ENCODE data around the gene NPTXR. TPM values are rescaled to one million over a fixed set of nuclear protein-coding genes. Genes with fewer than 3 reads are reported as not detected.

NPTXR gene
- total RNA-seq, 2 experiments from 2014 or later = 0.08 TPM; not detected in 1

DNA sequence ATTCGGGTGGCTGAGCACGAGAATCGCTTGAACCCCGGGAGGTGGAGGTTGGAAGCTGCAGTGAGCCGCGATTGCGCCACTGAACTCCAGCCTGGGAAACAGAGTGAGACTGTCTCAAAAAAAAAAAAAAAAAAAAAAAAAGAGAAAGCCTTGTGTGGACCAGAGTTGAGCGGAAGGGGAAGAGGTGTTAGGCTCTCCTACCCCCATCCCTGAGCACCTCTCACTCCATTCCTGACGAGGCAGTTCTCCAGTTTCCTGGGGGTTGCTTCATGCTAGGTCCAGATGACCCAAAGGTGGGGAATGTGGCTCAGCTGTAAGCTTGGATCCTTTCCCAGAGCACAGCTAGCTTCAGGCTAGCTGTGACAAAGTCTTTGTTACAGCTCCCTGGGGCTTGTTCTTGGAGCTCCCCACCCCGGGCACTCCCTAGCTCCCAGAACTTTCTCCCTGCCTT lies 41.1 kb downstream of the NPTXR start:
- BruUV-seq (replicated peaks) = no TSS peak
- Histone ChIP-seq H3K9me3 (ENCODE audit: low read length) (peaks cover 11% of the 10 kb centered on the region; the same call in 1 of the 2 replicates), H3K4me2 (ENCODE audit: low read length) (no peak overlapping the region), H3K36me3 (ENCODE audit: insufficient read depth, low read length) (no peaks in the 10 kb centered on the region), H2AFZ (ENCODE audit: low read length) (no peak overlapping the region), H3K27ac (ENCODE audit: low read depth, low read length, poor library complexity, severe bottlenecking) (no peak overlapping the region), H3K79me2 (ENCODE audit: insufficient read depth, low read depth, low read length) (no peaks in the 10 kb centered on the region), H3K9me2 (ENCODE audit: insufficient read depth, low read length) (no peaks in the 10 kb centered on the region), H3K4me1 (ENCODE audit: insufficient read depth, low read length, poor library complexity, severe bottlenecking) (no peaks in the 10 kb centered on the region), H4K20me1 (ENCODE audit: insufficient read depth, low read length) (no peaks in the 10 kb centered on the region), H3K4me3 (ENCODE audit: low read depth, low read length, poor library complexity, severe bottlenecking) (no peak overlapping the region)
- CTCF ChIA-PET (ENCODE audit: unreplicated experiment) = no interaction called here
- intact Hi-C loops (cut with micrococcal nuclease; ENCODE audit: unreplicated experiment) = no loop called here
- no peak for DNase-seq (ENCODE audit: low spot score)
- TF ChIP-seq CTCF (conservative IDR thresholded peaks at IDR 0.05; ENCODE audit: low read length) = no peak
- no peak for TF ChIP-seq EZH2phosphoT487 (IDR thresholded peaks at IDR 0.05; ENCODE audit: borderline replicate concordance, low read depth, low read length)
- POLR2A ChIA-PET = no interaction called here

GRCh38 chr22:38799265-38800002 lies 44.4 kb downstream of the NPTXR start:
- no peak overlapping the region for H3K27ac ChIP-seq (ENCODE audit: low read depth, low read length, poor library complexity, severe bottlenecking)
- no peak overlapping the region for H3K4me2 ChIP-seq (ENCODE audit: low read length)
- H2AFZ ChIP-seq (ENCODE audit: low read length) = no peak overlapping the region
- intact Hi-C loops (cut with micrococcal nuclease; ENCODE audit: unreplicated experiment) = no loop called here
- no TSS peak for BruUV-seq (replicated peaks)
- CTCF ChIA-PET (ENCODE audit: unreplicated experiment) = no interaction called here
- H3K36me3 ChIP-seq (ENCODE audit: insufficient read depth, low read length) = no peaks in the 10 kb centered on the region
- H3K4me3 ChIP-seq (ENCODE audit: low read depth, low read length, poor library complexity, severe bottlenecking) = no peak overlapping the region
- H3K4me1 ChIP-seq (ENCODE audit: insufficient read depth, low read length, poor library complexity, severe bottlenecking) = peaks cover 2% of the 10 kb centered on the region
- peaks cover 11% of the 10 kb centered on the region; the same call in 1 of the 2 replicates for H3K9me3 ChIP-seq (ENCODE audit: low read length)
- TF ChIP-seq CTCF (conservative IDR thresholded peaks at IDR 0.05; ENCODE audit: low read length) = no peak
- TF ChIP-seq EZH2phosphoT487 (IDR thresholded peaks at IDR 0.05; ENCODE audit: borderline replicate concordance, low read depth, low read length) = no peak
- no peaks in the 10 kb centered on the region for H3K79me2 ChIP-seq (ENCODE audit: insufficient read depth, low read depth, low read length)
- H3K9me2 ChIP-seq (ENCODE audit: insufficient read depth, low read length) = no peaks in the 10 kb centered on the region
- POLR2A ChIA-PET = no interaction called here
- DNase-seq (ENCODE audit: low spot score) = no peak
- H4K20me1 ChIP-seq (ENCODE audit: insufficient read depth, low read length) = no peaks in the 10 kb centered on the region

- no peak overlapping the region for H3K4me3 ChIP-seq (ENCODE audit: low read depth, low read length, poor library complexity, severe bottlenecking)
- TF ChIP-seq CTCF (conservative IDR thresholded peaks at IDR 0.05; ENCODE audit: low read length) (no peak), EZH2phosphoT487 (IDR thresholded peaks at IDR 0.05; ENCODE audit: borderline replicate concordance, low read depth, low read length) (no peak)
- no peak overlapping the region for H3K27ac ChIP-seq (ENCODE audit: low read depth, low read length, poor library complexity, severe bottlenecking)
- no TSS peak for BruUV-seq (replicated peaks)
- H3K9me3 ChIP-seq (ENCODE audit: low read length) = peaks cover 11% of the 10 kb centered on the region; the same call in 1 of the 2 replicates
- intact Hi-C loops (cut with micrococcal nuclease; ENCODE audit: unreplicated experiment) = no loop called here
- DNase-seq (ENCODE audit: low spot score) = no peak
- H3K79me2 ChIP-seq (ENCODE audit: insufficient read depth, low read depth, low read length) = no peaks in the 10 kb centered on the region
- H3K4me2 ChIP-seq (ENCODE audit: low read length) = no peak overlapping the region
- no peaks in the 10 kb centered on the region for H3K36me3 ChIP-seq (ENCODE audit: insufficient read depth, low read length)
- no peaks in the 10 kb centered on the region for H4K20me1 ChIP-seq (ENCODE audit: insufficient read depth, low read length)
- ChIA-PET POLR2A (no interaction called here), CTCF (ENCODE audit: unreplicated experiment) (no interaction called here)
- H2AFZ ChIP-seq (ENCODE audit: low read length) = no peak overlapping the region
- H3K4me1 ChIP-seq (ENCODE audit: insufficient read depth, low read length, poor library complexity, severe bottlenecking) = peaks cover 6% of the 10 kb centered on the region
- no peaks in the 10 kb centered on the region for H3K9me2 ChIP-seq (ENCODE audit: insufficient read depth, low read length)
Observed at GRCh38 chr22:38798496-38798895, 45.3 kb downstream of the NPTXR start.

Measured in OCI-LY7 (cell line).